Neuronal stem cell (in vitro differentiated cells): ENCODE data around the gene WWOX.

ENCODE experiments used
- DNase-seq: peaks from one replicate; pipeline ENCODE4 v3.0.0-alpha.2; 2013; ENCODE audit warnings: low spot score
- H2AFZ ChIP-seq: one replicate; pipeline ENCODE4 v1.6.1; 2013; ENCODE audit warnings: mild to moderate bottlenecking, low read length, inconsistent platforms
- H2AK5ac ChIP-seq: 2 replicates; pipeline ENCODE4 v1.6.1; 2013; ENCODE audit warnings: low read depth, mild to moderate bottlenecking, inconsistent platforms, low read length, moderate library complexity, mixed read lengths
- H2BK120ac ChIP-seq: 2 replicates; pipeline ENCODE4 v1.6.1; 2013; ENCODE audit warnings: low read depth, mild to moderate bottlenecking, inconsistent platforms, low read length, moderate library complexity, mixed read lengths
- H2BK12ac ChIP-seq: one replicate; pipeline ENCODE4 v1.6.1; 2013; ENCODE audit warnings: low read length, inconsistent platforms
- H2BK15ac ChIP-seq: 2 replicates; pipeline ENCODE4 v1.6.1; 2013; ENCODE audit warnings: mild to moderate bottlenecking, low read length, inconsistent platforms, mixed read lengths
- H2BK5ac ChIP-seq: one replicate; pipeline ENCODE4 v1.6.1; 2013; ENCODE audit warnings: inconsistent platforms, mild to moderate bottlenecking, low read length, moderate library complexity
- H3K14ac ChIP-seq: one replicate; pipeline ENCODE4 v1.6.1; 2013; ENCODE audit warnings: low read length, inconsistent platforms
- H3K18ac ChIP-seq: 2 replicates; pipeline ENCODE4 v1.6.1; 2013; ENCODE audit warnings: low read length, inconsistent platforms
- H3K23ac ChIP-seq: 2 replicates; pipeline ENCODE4 v1.6.1; 2013; ENCODE audit warnings: low read depth, mild to moderate bottlenecking, mixed read lengths, low read length, inconsistent platforms; ENCODE audit not compliant: poor library complexity
- H3K27ac ChIP-seq: replicated peaks from 3 replicates; pipeline ENCODE4 v1.5.1; 2013; ENCODE audit warnings: low read length, inconsistent platforms
- H3K27me3 ChIP-seq, 3 experiments: 2 replicates each; pipeline ENCODE4 v1.6.1; 2013; ENCODE audit warnings: low read length in 3 of 3, mild to moderate bottlenecking in 2 of 3, inconsistent platforms in 1 of 3, low read depth in 1 of 3, mixed read lengths in 1 of 3, moderate library complexity in 1 of 3; ENCODE audit not compliant: control insufficient read depth in 3 of 3, insufficient read depth in 3 of 3
- H3K36me3 ChIP-seq, 2 donors: replicated peaks in 1 of 2; 2 replicates each; pipeline ENCODE4 v1.6.1; 2013; ENCODE audit warnings: low read length in 2 of 2; ENCODE audit not compliant: control insufficient read depth in 2 of 2, insufficient read depth in 2 of 2
- H3K4ac ChIP-seq: 2 replicates; pipeline ENCODE4 v1.6.1; 2013; ENCODE audit warnings: inconsistent platforms, mild to moderate bottlenecking, low read length, moderate library complexity
- H3K4me1 ChIP-seq, 2 donors: 1 replicate in 1 of 2; 2 replicates in 1 of 2; pipeline ENCODE4 v1.6.1; 2013; ENCODE audit warnings: low read length in 2 of 2, low read depth in 1 of 2; ENCODE audit not compliant: control insufficient read depth in 2 of 2, insufficient read depth in 1 of 2
- H3K4me2 ChIP-seq: one replicate; pipeline ENCODE4 v1.6.1; 2013; ENCODE audit warnings: mild to moderate bottlenecking, low read length, inconsistent platforms; ENCODE audit not compliant: insufficient read depth, poor library complexity, severe bottlenecking
- H3K4me3 ChIP-seq, 2 donors: 2 replicates each; pipeline ENCODE4 v1.5.1; 2013; ENCODE audit warnings: low read length in 2 of 2, mild to moderate bottlenecking in 2 of 2, inconsistent platforms in 1 of 2, moderate library complexity in 1 of 2
- H3K79me1 ChIP-seq: one replicate; pipeline ENCODE4 v1.6.1; 2013; ENCODE audit warnings: low read depth, mild to moderate bottlenecking, inconsistent platforms, low read length, moderate library complexity
- H3K9ac ChIP-seq: one replicate; pipeline ENCODE4 v1.6.1; 2013; ENCODE audit warnings: mild to moderate bottlenecking, low read depth, low read length, inconsistent platforms; ENCODE audit not compliant: poor library complexity
- H3K9me3 ChIP-seq, 2 donors: replicated peaks in 1 of 2; 2 replicates each; pipeline versions ENCODE3 to v1.6.1; 2013; ENCODE audit warnings: low read length in 2 of 2, mild to moderate bottlenecking in 2 of 2, inconsistent platforms in 1 of 2, low read depth in 1 of 2, mixed read lengths in 1 of 2, moderate library complexity in 1 of 2; ENCODE audit not compliant: control insufficient read depth in 2 of 2, insufficient read depth in 1 of 2
- H4K8ac ChIP-seq: one replicate; pipeline ENCODE4 v1.6.1; 2013; ENCODE audit warnings: low read depth, mild to moderate bottlenecking, inconsistent platforms, low read length, moderate library complexity
- H4K91ac ChIP-seq: one replicate; pipeline ENCODE4 v1.6.1; 2013; ENCODE audit warnings: low read length, low read depth, mild to moderate bottlenecking, inconsistent platforms; ENCODE audit not compliant: poor library complexity
- WGBS, 2 donors: extraction: QIAGEN DNeasy Blood & Tissue Kit; methylation state at CpG; one replicate each; pipeline ENCODE4 v1.1.7; 2013; ENCODE audit warnings: missing lambda C conversion rate in 2 of 2, mixed read lengths in 1 of 2; ENCODE audit not compliant: insufficient read length in 2 of 2, insufficient replicate concordance in 1 of 2; ENCODE audit errors: extremely low coverage in 2 of 2; 5-methylcytosine and 5-hydroxymethylcytosine counted together

Gene WWOX

GRCh38 chr16:78648517-78648916, 549.1 kb downstream of the WWOX start:
- Histone ChIP-seq H2BK15ac (no peak overlapping the region), H4K8ac (no peak overlapping the region), H3K4me1 (peaks cover 0 to 6% of the 10 kb centered on the region in 2 donors), H2BK5ac (no peak overlapping the region), H4K91ac (no peak overlapping the region), H3K14ac (no peak overlapping the region), H3K23ac (no peak overlapping the region), H3K79me1 (no peaks in the 10 kb centered on the region), H3K4me3 (no peak overlapping the region), H3K36me3 (no peaks in the 10 kb centered on the region), H3K27me3 (no peaks in the 10 kb centered on the region), H3K4me2 (no peak overlapping the region), H2BK12ac (no peak overlapping the region), H2BK120ac (no peak overlapping the region), H2AFZ (no peak overlapping the region), H3K18ac (no peak overlapping the region), H3K9ac (no peak overlapping the region), H3K4ac (no peak overlapping the region), H3K27ac (no peak overlapping the region), H3K9me3 (no peaks in the 10 kb centered on the region), H2AK5ac (no peak overlapping the region)
- no peak for DNase-seq
- WGBS, 2 donors: no CpG with 5 or more reads among the region's 3 CpGs

- no peak overlapping the region for H3K27ac ChIP-seq
- H3K79me1 ChIP-seq: no peaks in the 10 kb centered on the region
- H2AK5ac ChIP-seq: no peak overlapping the region
- no peak overlapping the region for H3K14ac ChIP-seq
- H3K4me3 ChIP-seq: no peak overlapping the region
- no peak overlapping the region for H2BK120ac ChIP-seq
- H3K4me2 ChIP-seq: no peak overlapping the region
- WGBS, 2 donors: no CpG with 5 or more reads among the region's 8 CpGs
- H2BK15ac ChIP-seq: no peak overlapping the region
- H3K18ac ChIP-seq: no peak overlapping the region
- no peaks in the 10 kb centered on the region for H3K27me3 ChIP-seq
- no peak for DNase-seq
- H2AFZ ChIP-seq: no peak overlapping the region
- no peak overlapping the region for H3K23ac ChIP-seq
- no peak overlapping the region for H2BK12ac ChIP-seq
- peaks cover 0 to 2% of the 10 kb centered on the region in 2 donors for H3K4me1 ChIP-seq
- no peak overlapping the region for H3K9ac ChIP-seq
- H2BK5ac ChIP-seq: no peak overlapping the region
- no peaks in the 10 kb centered on the region for H3K36me3 ChIP-seq
- no peak overlapping the region for H4K91ac ChIP-seq
- H3K4ac ChIP-seq: no peak overlapping the region
- H3K9me3 ChIP-seq: no peaks in the 10 kb centered on the region
- H4K8ac ChIP-seq: no peak overlapping the region
Measured at GRCh38 chr16:78650339-78651074, 551.1 kb downstream of the WWOX start.

- WGBS, 2 donors: no CpG with 5 or more reads among the region's 8 CpGs
Measured at GRCh38 chr16:78654929-78655328, 555.5 kb downstream of the WWOX start.

GRCh38 chr16:78655331-78656113, 556.1 kb downstream of the WWOX start:
- no peak overlapping the region for H2BK5ac ChIP-seq
- no peak overlapping the region for H4K8ac ChIP-seq
- H3K36me3 ChIP-seq: no peaks in the 10 kb centered on the region
- no peak overlapping the region for H3K4me3 ChIP-seq
- no peak overlapping the region for H3K14ac ChIP-seq
- WGBS, 2 donors: no CpG with 5 or more reads among the region's 5 CpGs
- H3K4me1 ChIP-seq: peaks cover 0 to 2% of the 10 kb centered on the region in 2 donors
- H3K23ac ChIP-seq: no peak overlapping the region
- no peak overlapping the region for H2AK5ac ChIP-seq
- H2AFZ ChIP-seq: no peak overlapping the region
- no peak for DNase-seq
- no peak overlapping the region for H3K4me2 ChIP-seq
- H2BK15ac ChIP-seq: no peak overlapping the region
- H3K9me3 ChIP-seq: no peaks in the 10 kb centered on the region
- H2BK120ac ChIP-seq: no peak overlapping the region
- H3K9ac ChIP-seq: no peak overlapping the region
- no peak overlapping the region for H3K18ac ChIP-seq
- H2BK12ac ChIP-seq: no peak overlapping the region
- no peak overlapping the region for H4K91ac ChIP-seq
- H3K27ac ChIP-seq: no peak overlapping the region
- no peaks in the 10 kb centered on the region for H3K79me1 ChIP-seq
- no peaks in the 10 kb centered on the region for H3K27me3 ChIP-seq
- no peak overlapping the region for H3K4ac ChIP-seq

More at GRCh38 chr16:78654929-78655328, 555.5 kb downstream of the WWOX start:
- Histone ChIP-seq H3K4me2 (no peak overlapping the region), H3K14ac (no peak overlapping the region), H2BK15ac (no peak overlapping the region), H3K4me1 (peaks cover 0 to 2% of the 10 kb centered on the region in 2 donors), H4K91ac (no peak overlapping the region), H2AFZ (no peak overlapping the region), H2BK120ac (no peak overlapping the region), H3K27ac (no peak overlapping the region), H3K36me3 (no peaks in the 10 kb centered on the region), H2BK5ac (no peak overlapping the region), H3K18ac (no peak overlapping the region), H3K23ac (no peak overlapping the region), H3K9ac (no peak overlapping the region), H3K27me3 (no peaks in the 10 kb centered on the region), H3K79me1 (no peaks in the 10 kb centered on the region), H2BK12ac (no peak overlapping the region), H2AK5ac (no peak overlapping the region), H3K9me3 (no peaks in the 10 kb centered on the region), H4K8ac (no peak overlapping the region), H3K4ac (no peak overlapping the region), H3K4me3 (no peak overlapping the region)
- DNase-seq: no peak
